Measurements from ENCODE around the gene VPS4A.

VPS4A gene

GRCh38 chr16:69368866-69369265 lies 57.7 kb downstream of the VPS4A start:
- no peak for DNase-seq

- DNase-seq = no peak
Observed at GRCh38 chr16:69371564-69371963, 60.4 kb downstream of the VPS4A start.

- DNase-seq = no peak
Observed at GRCh38 chr16:69373019-69373418, 61.9 kb downstream of the VPS4A start.
